IgD-negative memory B cell (primary cell): ENCODE results near the gene METTL18. TPM values are rescaled to one million over a fixed set of nuclear protein-coding genes. Genes with fewer than 3 reads are reported as not detected.
"Not testable (repeated sequence)": the region's sequence is repeated elsewhere in the genome, so short reads cannot be mapped to it uniquely, and the experiment has no call there.

ENCODE experiments used
- H3K27ac Mint-ChIP-seq, 3 donors: one replicate each; pipeline ENCODE4 v1.8.0; 2020 to 2022; ENCODE audit warnings: mild to moderate bottlenecking in 3 of 3, mixed read lengths in 3 of 3, moderate library complexity in 1 of 3
- H3K27me3 Mint-ChIP-seq: one replicate; pipeline ENCODE4 v1.8.0; 2021; ENCODE audit warnings: mixed read lengths
- H3K36me3 Mint-ChIP-seq: one replicate; pipeline ENCODE4 v1.8.0; 2020; ENCODE audit warnings: mild to moderate bottlenecking, mixed read lengths
- H3K4me1 Mint-ChIP-seq, 3 donors: one replicate each; pipeline ENCODE4 v1.8.0; 2020 to 2022; ENCODE audit warnings: mixed read lengths in 3 of 3, mild to moderate bottlenecking in 1 of 3
- H3K4me3 Mint-ChIP-seq, 4 donors: one replicate each; pipeline ENCODE4 v1.8.0; 2020 to 2022; ENCODE audit warnings: mild to moderate bottlenecking in 4 of 4, mixed read lengths in 4 of 4, moderate library complexity in 3 of 4
- H3K9me3 Mint-ChIP-seq, 3 donors: one replicate each; pipeline ENCODE4 v1.8.0; 2020 to 2021; ENCODE audit warnings: mixed read lengths in 3 of 3, mild to moderate bottlenecking in 1 of 3
- polyA plus RNA-seq: library from polyadenylated mRNA; unstranded; fragments of 300-500 nt; fragmentation: Illumina TruSeq; gene quantifications from one replicate; pipeline ENCODE4 v1.2.3, GENCODE V29; 2021

Gene METTL18
- 29.2 TPM for polyA plus RNA-seq

DNA sequence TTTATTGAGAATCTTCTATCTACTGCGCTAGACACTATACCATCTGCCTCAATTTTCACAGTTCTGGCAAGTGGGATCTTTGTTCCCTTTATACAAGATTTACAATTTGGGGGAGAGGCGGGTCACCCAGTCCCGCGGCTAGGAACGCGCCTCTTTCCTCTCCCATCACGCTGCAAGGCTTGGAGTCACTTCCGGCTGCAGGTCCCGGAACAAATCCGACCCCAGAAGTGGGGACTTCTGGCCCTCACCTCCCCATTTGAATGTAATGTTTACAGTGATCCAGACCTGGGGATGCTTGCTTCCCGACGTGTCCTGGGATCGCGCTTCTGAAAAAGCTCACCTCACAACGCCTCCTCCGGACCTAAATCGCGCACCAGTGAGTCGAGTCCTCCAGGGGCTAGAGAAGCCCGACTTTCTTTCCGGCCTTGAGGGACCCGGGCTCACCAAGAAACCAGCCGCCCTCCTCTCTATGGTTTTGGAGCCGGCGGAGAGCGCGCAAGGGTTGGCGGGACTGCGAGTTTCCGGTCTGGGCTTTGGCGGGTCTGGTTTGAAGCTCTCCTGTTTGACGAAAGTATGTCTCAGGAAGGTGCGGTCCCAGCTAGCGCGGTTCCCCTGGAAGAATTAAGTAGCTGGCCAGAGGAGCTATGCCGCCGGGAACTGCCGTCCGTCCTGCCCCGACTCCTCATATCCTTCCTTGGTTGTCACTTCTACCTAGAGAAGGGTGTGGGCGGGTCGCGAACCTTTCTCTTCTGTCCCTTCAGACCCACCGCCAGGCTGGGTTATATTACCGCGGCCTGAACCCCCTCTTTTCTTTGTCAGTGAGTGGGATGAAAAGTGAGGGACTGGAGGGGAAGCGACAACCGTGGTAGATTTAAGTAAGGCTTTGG, at the start of gene METTL18:
Gene METTL18, minus strand, starts transcription at position 378 of the 887 bp plus-strand sequence. CDS start 1,212 bp downstream, outside the sequence.
- H3K4me1 Mint-ChIP-seq, result peaks cover 15 to 40% (median 37%) of the 10 kb centered on the region in 3 donors
- H3K4me3 Mint-ChIP-seq, result peak within 1 kb of the TSS; percentile 99 to 100 (median 100)
- no peaks in the 10 kb centered on the region for H3K27me3 Mint-ChIP-seq
- peaks cover 2% of the 10 kb centered on the region for H3K36me3 Mint-ChIP-seq
- no peaks in the 10 kb centered on the region for H3K9me3 Mint-ChIP-seq
- H3K27ac Mint-ChIP-seq, result peak within 1 kb of the TSS; percentile 91 to 99 (median 98)

DNA sequence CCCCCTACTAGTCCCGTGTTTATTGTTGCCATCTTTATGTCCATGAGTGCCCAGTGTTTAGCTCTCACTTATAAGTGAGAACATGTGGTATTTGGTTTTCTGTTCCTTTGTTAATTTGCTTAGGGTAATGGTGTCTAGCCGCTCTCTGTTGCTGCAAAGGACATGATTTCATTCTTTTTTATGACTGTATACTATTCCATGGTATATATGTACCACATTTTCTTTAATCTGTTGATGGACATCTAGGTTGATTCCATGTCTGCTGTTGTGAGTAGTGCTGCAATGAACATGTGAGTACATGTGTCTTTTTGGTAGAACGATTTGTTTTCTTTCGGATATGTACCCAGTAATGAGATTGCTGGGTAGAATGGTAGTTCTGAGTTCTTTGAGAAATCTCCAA, 44.2 kb upstream of the METTL18 start:
- Mint-ChIP-seq H3K27ac (no peak overlapping the region), H3K4me1 (peaks cover 2 to 8% (median 5%) of the 10 kb centered on the region in 3 donors), H3K36me3 (peaks cover 23% of the 10 kb centered on the region), H3K27me3 (no peaks in the 10 kb centered on the region), H3K4me3 (no peak overlapping the region), H3K9me3 (peaks cover 2 to 27% (median 6%) of the 10 kb centered on the region in 3 donors)

DNA sequence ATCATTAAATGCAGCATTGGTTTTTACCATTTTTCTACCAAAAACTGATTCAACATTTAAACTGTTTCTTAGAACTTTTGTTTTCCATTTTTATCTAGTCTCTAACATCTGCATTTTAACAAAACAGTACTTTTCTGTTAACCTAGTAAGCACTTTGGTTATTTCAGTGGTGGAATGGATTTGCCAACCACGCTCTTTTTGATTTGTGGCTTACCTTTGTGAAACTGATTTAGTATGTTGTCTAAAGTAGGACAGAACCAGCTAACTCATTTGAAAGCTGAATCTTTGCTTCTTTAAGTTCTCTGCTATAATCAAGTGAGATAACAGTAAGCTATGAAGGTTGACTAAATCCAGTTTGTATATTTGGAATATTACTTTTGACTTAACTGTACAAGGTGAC, 41.5 kb upstream of the METTL18 start:
- Mint-ChIP-seq H3K27ac (no peak overlapping the region), H3K4me1 (peaks cover 2 to 7% (median 5%) of the 10 kb centered on the region in 3 donors), H3K9me3 (peaks cover 2 to 24% (median 6%) of the 10 kb centered on the region in 3 donors), H3K36me3 (peaks cover 17% of the 10 kb centered on the region), H3K4me3 (no peak overlapping the region), H3K27me3 (no peaks in the 10 kb centered on the region)

DNA sequence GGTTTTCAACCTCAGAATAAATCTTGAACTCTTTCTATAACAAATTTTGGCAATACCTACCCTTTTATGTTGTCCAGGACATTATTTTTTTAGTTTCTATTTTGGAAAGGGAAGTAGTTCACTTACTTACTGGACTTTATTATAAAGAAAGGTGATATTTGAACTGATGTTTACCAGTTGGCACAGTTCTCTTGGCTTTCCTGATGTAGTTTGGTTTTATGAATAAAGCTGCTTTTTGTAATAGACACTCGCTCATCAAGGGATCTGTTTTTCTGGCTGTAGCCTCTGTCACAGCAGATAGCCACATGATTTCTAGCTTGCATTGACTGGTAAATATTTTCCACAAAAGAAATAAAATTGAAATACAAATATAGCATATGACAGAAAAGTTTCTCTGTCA, 40.9 kb upstream of the METTL18 start:
- peaks cover 2 to 7% (median 5%) of the 10 kb centered on the region in 3 donors for H3K4me1 Mint-ChIP-seq
- no peaks in the 10 kb centered on the region for H3K27me3 Mint-ChIP-seq
- H3K4me3 Mint-ChIP-seq, result no peak overlapping the region
- no peak overlapping the region for H3K27ac Mint-ChIP-seq
- H3K36me3 Mint-ChIP-seq, result peaks cover 17% of the 10 kb centered on the region
- H3K9me3 Mint-ChIP-seq, result peaks cover 2 to 18% (median 3%) of the 10 kb centered on the region in 3 donors

DNA sequence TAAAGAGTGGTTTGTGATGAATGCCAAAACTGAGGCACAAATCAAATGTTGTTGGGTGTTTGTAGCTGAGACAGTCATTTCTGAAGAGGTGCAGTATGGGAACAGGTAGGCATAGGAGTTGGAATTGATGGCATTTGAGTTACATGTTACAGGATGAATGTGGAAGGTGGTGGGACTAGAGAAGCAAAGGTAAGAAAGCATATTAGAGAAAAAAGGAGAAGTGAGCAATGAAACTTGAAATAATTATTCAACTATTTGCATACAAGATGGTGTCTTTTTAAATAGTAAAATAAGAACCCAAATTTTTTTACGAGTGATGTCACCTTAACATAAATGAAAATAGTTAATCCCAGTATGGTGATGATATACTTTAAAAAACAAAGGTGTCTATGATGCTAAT, 40.2 kb upstream of the METTL18 start:
- Mint-ChIP-seq H3K9me3 (peaks cover 2 to 13% (median 3%) of the 10 kb centered on the region in 3 donors), H3K4me1 (peaks cover 2 to 7% (median 5%) of the 10 kb centered on the region in 3 donors), H3K4me3 (peak overlapping the region in 1 of 4 donors; percentile 56), H3K27me3 (no peaks in the 10 kb centered on the region), H3K27ac (peak overlapping the region in 1 of 3 donors; percentile 3), H3K36me3 (peaks cover 15% of the 10 kb centered on the region)

DNA sequence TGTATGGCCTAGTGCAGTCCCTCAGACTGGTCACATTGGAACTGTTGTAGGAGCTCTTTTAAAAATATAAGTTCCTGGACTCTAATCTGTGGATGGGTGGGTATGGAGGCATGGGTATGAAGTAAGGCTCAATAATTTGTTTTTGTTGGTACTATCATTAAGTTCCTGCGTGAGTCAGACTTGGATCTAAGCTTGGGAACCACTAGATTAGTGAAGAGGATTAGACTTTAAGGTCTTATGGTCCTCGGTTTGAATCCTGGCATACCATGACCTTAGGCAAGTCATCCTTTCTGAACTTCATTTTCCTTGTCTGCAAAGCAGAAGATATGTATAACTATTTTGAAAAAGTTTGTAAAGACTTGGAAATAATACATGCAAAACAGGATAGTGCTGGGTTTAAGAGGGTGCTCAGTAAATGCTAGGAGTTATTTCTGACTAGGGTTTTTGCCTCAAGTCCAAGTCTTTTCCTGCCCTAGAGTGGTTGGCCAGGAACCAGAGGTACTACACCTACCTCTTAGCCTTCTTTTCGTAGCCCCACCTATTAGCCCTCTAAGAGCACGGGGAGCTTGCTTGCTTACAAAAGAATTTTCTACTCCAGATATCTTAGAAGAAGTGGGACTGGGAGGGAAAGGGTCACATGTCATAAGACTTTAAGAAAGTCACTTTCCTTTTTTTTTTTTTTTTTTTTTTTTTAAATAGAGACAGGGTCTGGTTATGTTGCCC, 38.6 kb upstream of the METTL18 start:
- Mint-ChIP-seq H3K4me3 (no peak overlapping the region), H3K9me3 (no peaks in the 10 kb centered on the region), H3K27ac (peak overlapping the region in 1 of 3 donors; percentile 39), H3K36me3 (peaks cover 7% of the 10 kb centered on the region), H3K27me3 (no peaks in the 10 kb centered on the region), H3K4me1 (peaks cover 3 to 7% (median 5%) of the 10 kb centered on the region in 3 donors)

DNA sequence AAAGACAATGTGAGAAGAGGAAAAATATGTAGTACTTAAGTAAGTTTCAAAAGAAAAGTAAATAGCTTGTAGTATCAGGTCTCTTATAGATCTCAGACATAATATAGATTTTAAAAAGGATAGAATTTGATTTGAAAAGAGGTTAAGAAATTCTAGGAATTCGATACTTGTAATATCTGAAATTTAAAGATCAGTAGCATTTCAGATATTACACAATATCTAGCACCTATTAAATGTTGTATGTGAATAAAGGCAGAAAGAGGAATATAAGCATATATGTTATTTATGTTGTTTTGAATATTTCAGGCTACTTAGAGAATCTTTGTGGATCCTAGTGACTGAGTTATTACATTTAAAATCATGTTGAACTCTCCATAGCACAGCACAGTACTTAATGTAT, 35.0 kb upstream of the METTL18 start:
- peaks cover 8% of the 10 kb centered on the region for H3K36me3 Mint-ChIP-seq
- no peak overlapping the region for H3K4me3 Mint-ChIP-seq
- no peaks in the 10 kb centered on the region for H3K27me3 Mint-ChIP-seq
- H3K9me3 Mint-ChIP-seq, result no peaks in the 10 kb centered on the region
- peaks cover 0 to 2% (median under 1%) of the 10 kb centered on the region in 3 donors for H3K4me1 Mint-ChIP-seq
- no peak overlapping the region for H3K27ac Mint-ChIP-seq

DNA sequence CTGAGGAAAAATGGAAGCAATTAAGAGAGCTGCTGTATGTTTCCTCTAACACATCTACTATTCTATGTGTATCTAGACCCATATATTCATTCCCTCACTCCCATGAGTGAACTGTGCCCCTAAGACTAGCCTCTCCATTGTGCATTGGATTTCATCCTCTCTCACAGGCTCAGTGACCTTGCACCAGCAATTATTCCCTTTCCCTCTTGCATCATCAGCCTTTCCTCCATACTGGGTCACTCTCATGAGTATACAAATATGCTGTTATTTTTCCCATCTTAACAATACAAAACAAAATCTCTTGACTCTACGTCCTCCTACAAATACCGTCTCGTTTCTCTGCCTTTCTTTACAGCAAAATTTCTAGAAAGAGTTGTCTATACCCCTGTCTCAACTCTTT, 29.4 kb upstream of the METTL18 start:
- H3K27me3 Mint-ChIP-seq, result no peaks in the 10 kb centered on the region

DNA sequence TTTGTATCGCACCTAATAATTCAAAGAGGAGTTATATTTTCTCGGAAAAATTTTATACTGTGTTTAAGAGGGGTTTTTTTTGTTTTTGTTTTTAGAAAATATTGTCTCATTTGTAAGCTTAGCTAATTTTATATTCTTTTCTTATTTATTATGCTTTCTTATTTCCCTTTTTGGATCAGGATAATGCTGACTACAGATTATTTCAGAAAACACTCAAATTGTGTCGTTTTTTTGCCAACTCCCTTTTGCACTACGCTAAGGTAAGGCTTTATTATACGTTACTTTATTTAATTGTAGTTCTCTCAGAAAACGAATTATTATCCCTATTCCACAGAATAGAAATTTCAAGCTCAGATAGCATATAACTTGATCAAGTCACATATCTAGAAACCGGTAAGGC, 26.8 kb upstream of the METTL18 start:
- peaks cover 7% of the 10 kb centered on the region for H3K36me3 Mint-ChIP-seq
- H3K27ac Mint-ChIP-seq, result no peak overlapping the region
- H3K27me3 Mint-ChIP-seq, result no peaks in the 10 kb centered on the region
- H3K9me3 Mint-ChIP-seq, result no peaks in the 10 kb centered on the region
- no peaks in the 10 kb centered on the region for H3K4me1 Mint-ChIP-seq
- no peak overlapping the region for H3K4me3 Mint-ChIP-seq

More for the DNA sequence above, 29.4 kb upstream of the METTL18 start:
- Mint-ChIP-seq H3K9me3 (no peaks in the 10 kb centered on the region), H3K4me1 (peaks cover 0 to 2% (median 0%) of the 10 kb centered on the region in 3 donors), H3K4me3 (no peak overlapping the region), H3K27ac (no peak overlapping the region), H3K36me3 (peaks cover 13% of the 10 kb centered on the region)

DNA sequence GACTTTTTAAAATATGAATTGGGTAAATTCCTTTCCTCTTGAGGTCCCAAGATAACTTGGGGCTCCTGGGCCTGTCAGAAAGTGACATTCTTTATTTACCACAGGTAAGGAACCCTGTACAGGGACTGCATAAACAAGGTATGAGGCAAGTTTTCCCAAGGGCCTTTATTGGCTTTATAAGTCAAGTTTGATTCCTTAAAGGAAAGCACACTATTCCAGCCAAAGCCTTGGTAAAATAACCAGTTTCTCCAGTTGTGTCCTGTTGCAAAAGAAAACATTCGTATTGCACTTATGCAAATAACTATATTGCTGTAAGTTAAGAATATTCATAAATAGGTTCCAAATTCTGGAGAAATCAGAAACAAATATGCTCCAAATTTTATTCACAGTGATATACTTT, 21.9 kb upstream of the METTL18 start:
- Mint-ChIP-seq H3K27ac (no peak overlapping the region), H3K4me3 (no peak overlapping the region), H3K36me3 (peaks cover 5% of the 10 kb centered on the region), H3K9me3 (no peaks in the 10 kb centered on the region), H3K4me1 (no peaks in the 10 kb centered on the region), H3K27me3 (no peaks in the 10 kb centered on the region)

DNA sequence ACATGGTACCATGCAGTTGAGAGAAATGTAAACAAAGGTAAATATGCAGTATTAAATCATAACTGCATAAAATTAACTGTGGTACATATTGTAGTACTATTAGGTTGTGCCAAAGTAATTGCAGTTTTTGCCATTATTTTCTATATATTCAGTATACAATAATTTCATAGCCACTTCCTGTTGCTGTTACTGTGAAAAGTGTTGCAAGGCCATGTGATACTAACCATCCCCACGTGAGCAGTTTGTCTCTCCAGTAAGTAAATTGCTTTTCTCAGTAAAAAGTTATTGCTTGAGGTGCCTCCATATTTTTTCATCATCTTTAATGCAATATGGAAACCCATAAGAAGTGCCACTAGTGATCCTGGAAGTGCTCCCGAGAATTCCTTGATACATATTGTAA, 19.6 kb upstream of the METTL18 start:
- H3K36me3 Mint-ChIP-seq, result peaks cover 5% of the 10 kb centered on the region
- no peaks in the 10 kb centered on the region for H3K4me1 Mint-ChIP-seq
- no peaks in the 10 kb centered on the region for H3K27me3 Mint-ChIP-seq
- H3K9me3 Mint-ChIP-seq, result no peaks in the 10 kb centered on the region
- no peak overlapping the region for H3K4me3 Mint-ChIP-seq
- no peak overlapping the region for H3K27ac Mint-ChIP-seq

DNA sequence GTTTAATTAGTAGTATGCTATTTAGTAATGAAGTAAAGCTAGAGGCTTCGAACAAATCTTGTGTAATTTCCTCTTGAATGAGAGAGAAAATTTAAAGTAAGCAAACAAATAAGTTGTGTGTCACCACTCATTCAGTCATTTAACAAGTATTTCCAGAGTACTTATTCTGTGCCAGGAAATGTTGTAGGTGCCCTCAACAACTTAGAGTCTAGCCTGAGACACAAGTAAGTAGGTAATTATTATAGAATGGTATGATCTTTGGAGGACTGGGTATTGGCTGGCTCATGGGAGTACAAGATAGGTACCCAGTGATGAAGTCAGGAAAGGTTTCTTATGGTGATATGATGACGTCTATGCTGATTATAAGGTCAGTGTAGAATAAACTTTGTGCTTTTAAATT, 17.4 kb upstream of the METTL18 start:
- no peaks in the 10 kb centered on the region for H3K4me1 Mint-ChIP-seq
- peaks cover 4% of the 10 kb centered on the region for H3K36me3 Mint-ChIP-seq
- no peaks in the 10 kb centered on the region for H3K9me3 Mint-ChIP-seq
- H3K27me3 Mint-ChIP-seq, result no peaks in the 10 kb centered on the region
- no peak overlapping the region for H3K27ac Mint-ChIP-seq
- no peak overlapping the region for H3K4me3 Mint-ChIP-seq

DNA sequence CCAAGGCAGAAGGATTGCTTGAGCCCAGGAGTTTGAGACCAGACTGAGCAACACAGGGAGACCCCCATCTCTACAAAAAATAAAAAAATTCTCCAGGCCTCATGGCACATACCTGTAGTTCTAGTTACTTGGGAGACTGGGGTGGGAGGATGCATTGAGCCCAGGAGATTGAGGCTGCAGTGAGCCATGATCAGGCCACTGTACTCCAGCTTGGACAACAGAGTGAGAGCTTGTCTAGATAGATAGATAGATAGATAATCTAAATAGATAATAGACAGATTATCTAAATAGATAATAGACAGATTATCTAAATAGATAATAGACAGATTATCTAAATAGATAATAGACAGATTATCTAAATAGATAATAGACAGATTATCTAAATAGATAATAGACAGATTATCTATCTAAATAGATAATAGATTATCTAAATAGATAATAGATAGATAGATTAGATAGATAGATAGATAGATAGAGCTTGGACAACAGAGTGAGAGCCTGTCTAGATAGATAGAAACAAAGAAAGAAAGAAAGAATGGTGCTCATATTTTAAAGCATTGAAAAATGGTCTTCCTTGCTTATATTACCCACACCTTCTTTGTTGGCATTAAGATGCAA, 16.8 kb upstream of the METTL18 start:
- H3K9me3 Mint-ChIP-seq, H3K27ac Mint-ChIP-seq, H3K27me3 Mint-ChIP-seq, H3K36me3 Mint-ChIP-seq, H3K4me3 Mint-ChIP-seq, H3K4me1 Mint-ChIP-seq: not testable (repeated sequence)

DNA sequence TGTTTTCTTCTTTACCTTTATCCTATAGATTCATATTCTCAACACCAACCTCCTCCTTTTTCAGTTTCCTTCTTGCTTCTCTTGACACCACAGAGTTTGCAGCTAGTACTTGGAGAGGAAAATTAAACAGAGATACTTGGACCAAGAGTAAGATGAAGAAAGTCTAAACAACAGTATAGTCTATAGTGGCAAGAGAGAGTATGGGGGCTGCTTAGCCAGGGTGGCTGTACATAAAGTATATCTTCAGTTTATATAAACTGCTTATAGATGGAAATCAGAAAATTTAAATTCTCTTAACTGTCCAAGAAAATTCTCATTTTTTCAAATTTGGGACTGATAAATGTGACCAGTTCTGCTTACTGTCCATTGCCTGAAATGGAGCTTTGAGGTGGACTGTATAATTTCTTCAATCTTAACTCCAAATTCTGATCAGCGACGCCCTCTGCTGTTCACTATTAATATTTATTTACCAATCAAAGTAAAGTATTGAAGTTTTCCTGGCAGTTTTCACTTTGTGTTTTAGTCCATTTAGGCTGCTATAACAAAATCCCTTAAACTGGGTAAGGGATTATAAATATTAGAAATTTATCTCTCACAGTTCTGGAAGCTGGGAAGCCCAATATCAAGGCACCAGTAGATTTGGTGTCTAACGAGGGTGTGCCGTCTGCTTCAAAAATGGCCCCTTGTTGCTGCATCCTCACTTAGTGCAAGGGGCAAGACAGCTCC, 14.8 kb upstream of the METTL18 start:
- peaks cover 2% of the 10 kb centered on the region for H3K36me3 Mint-ChIP-seq
- H3K4me3 Mint-ChIP-seq, result peak overlapping the region in 1 of 4 donors; percentile 43
- H3K27me3 Mint-ChIP-seq, result no peaks in the 10 kb centered on the region
- H3K27ac Mint-ChIP-seq, result no peak overlapping the region
- H3K9me3 Mint-ChIP-seq, result no peaks in the 10 kb centered on the region
- H3K4me1 Mint-ChIP-seq, result no peaks in the 10 kb centered on the region
